H1 (cell line): Measurements from ENCODE around the gene DDX5. TPM values are rescaled to one million over a fixed set of nuclear protein-coding genes. Genes with fewer than 3 reads are reported as not detected.

Experiments used
- CTCF ChIA-PET: fragments of 300-600 bp; sonication (Branson Sonifier 250); formaldehyde crosslinking; loops from one replicate; lab custom pipeline; 2021; ENCODE audit not compliant: partially characterized antibody; lab: Charles Lee
- POLR2A ChIA-PET: fragments of 300-600 bp; sonication (Branson Sonifier 250); formaldehyde crosslinking; loops from one replicate; lab custom pipeline; 2021; ENCODE audit warnings: inconsistent platforms; ENCODE audit not compliant: partially characterized antibody; lab: Charles Lee
- DNase-seq, 2 experiments: peaks; one replicate each; pipeline versions ENCODE4 v3.0.0 to v3.0.0-alpha.2; 2010 to 2022; ENCODE audit warnings: low spot score in 2 of 2, low read depth in 1 of 2, mixed read lengths in 1 of 2
- FAIRE-seq: peaks from 2 replicates; lab custom pipeline; 2011; peaks lifted over from hg19 to GRCh38; lab: Jason Lieb, UNC
- H2AFZ ChIP-seq: 2 replicates; pipeline ENCODE4 v1.8.1; 2012; ENCODE audit warnings: low read length, inconsistent platforms
- H2AK5ac ChIP-seq: 2 replicates; pipeline ENCODE4 v1.6.1; 2013; ENCODE audit warnings: low read depth, low read length
- H2BK120ac ChIP-seq: replicated peaks from 2 replicates; pipeline ENCODE3; 2013; ENCODE audit warnings: low read depth, low read length, inconsistent platforms
- H2BK12ac ChIP-seq: 2 replicates; pipeline ENCODE4 v1.6.1; 2013; ENCODE audit warnings: low read depth, low read length
- H2BK15ac ChIP-seq: 2 replicates; pipeline ENCODE4 v1.6.1; 2013; ENCODE audit warnings: low read length
- H2BK20ac ChIP-seq: 2 replicates; pipeline ENCODE4 v1.6.1; 2013; ENCODE audit warnings: low read length
- H2BK5ac ChIP-seq: 2 replicates; pipeline ENCODE4 v1.6.1; 2013; ENCODE audit warnings: low read depth, low read length
- H3K14ac ChIP-seq: 2 replicates; pipeline ENCODE4 v1.6.1; 2013; ENCODE audit warnings: inconsistent platforms; ENCODE audit not compliant: insufficient read length
- H3K18ac ChIP-seq: 2 replicates; pipeline ENCODE4 v1.6.1; 2013; ENCODE audit warnings: low read length; ENCODE audit errors: extremely low read depth
- H3K23ac ChIP-seq: 2 replicates; pipeline ENCODE4 v1.6.1; 2013; ENCODE audit warnings: inconsistent platforms; ENCODE audit not compliant: insufficient read length
- H3K23me2 ChIP-seq: 2 replicates; pipeline ENCODE4 v1.6.1; 2013; ENCODE audit warnings: low read depth, low read length
- H3K27ac ChIP-seq: 2 replicates; pipeline ENCODE4 v1.6.1; 2011; ENCODE audit warnings: low read depth, low read length, inconsistent platforms
- H3K27me3 ChIP-seq, 4 experiments: replicated peaks in 1 of 4; 1 replicate in 1 of 4; 2 replicates in 3 of 4; pipeline versions ENCODE4 v1.6.1 to v1.8.1; 2011 to 2013; ENCODE audit warnings: low read length in 3 of 4, mild to moderate bottlenecking in 3 of 4, inconsistent platforms in 2 of 4, mixed read lengths in 2 of 4, moderate library complexity in 1 of 4; ENCODE audit not compliant: control insufficient read depth in 3 of 4, insufficient read depth in 3 of 4; ENCODE audit errors: extremely low read depth in 1 of 4
- H3K36me3 ChIP-seq, 4 experiments: 2 replicates each; pipeline versions ENCODE4 v1.6.1 to v1.8.1; 2011 to 2013; ENCODE audit warnings: mild to moderate bottlenecking in 4 of 4, low read length in 3 of 4, moderate library complexity in 2 of 4, control low read depth in 1 of 4, inconsistent platforms in 1 of 4; ENCODE audit not compliant: insufficient read depth in 4 of 4, control insufficient read depth in 2 of 4
- H3K4ac ChIP-seq: replicated peaks from 2 replicates; pipeline ENCODE3; 2013; ENCODE audit warnings: low read length, low read depth, mixed read lengths, inconsistent platforms; ENCODE audit not compliant: insufficient read length
- H3K4me1 ChIP-seq, 4 experiments: replicated peaks in 1 of 4; 1 replicate in 1 of 4; 2 replicates in 3 of 4; pipeline versions ENCODE4 v1.6.1 to v1.8.1; 2011 to 2013; ENCODE audit warnings: low read length in 3 of 4, inconsistent platforms in 2 of 4, mixed read lengths in 1 of 4; ENCODE audit not compliant: insufficient read depth in 4 of 4, control insufficient read depth in 3 of 4
- H3K4me2 ChIP-seq, 2 experiments: 2 replicates each; pipeline versions ENCODE4 v1.6.1 to v1.8.1; 2011 to 2013; ENCODE audit warnings: low read depth in 2 of 2, low read length in 2 of 2, control low read depth in 1 of 2, inconsistent platforms in 1 of 2, mild to moderate bottlenecking in 1 of 2; ENCODE audit not compliant: insufficient read depth in 1 of 2
- H3K4me3 ChIP-seq, 4 experiments: fragments of 200-600, 300-600 bp in 1 of 4; sonication (generic), shearing (Covaris generic), sonication (Bioruptor Twin) in 1 of 4; 2 replicates each; pipeline versions ENCODE4 v1.5.1 to v1.8.1; 2011 to 2016; ENCODE audit warnings: low read length in 4 of 4, low read depth in 3 of 4, control low read depth in 2 of 4, inconsistent platforms in 2 of 4, mild to moderate bottlenecking in 2 of 4, mixed read lengths in 1 of 4, moderate library complexity in 1 of 4; ENCODE audit not compliant: insufficient read depth in 2 of 4; ENCODE audit errors: extremely low read depth in 1 of 4
- H3K56ac ChIP-seq: replicated peaks from 2 replicates; pipeline ENCODE3; 2013; ENCODE audit warnings: low read depth, mild to moderate bottlenecking, mixed read lengths, low read length, inconsistent platforms; ENCODE audit not compliant: insufficient read length
- H3K79me1 ChIP-seq: 2 replicates; pipeline ENCODE4 v1.6.1; 2013; ENCODE audit warnings: low read depth, low read length, control low read depth
- H3K79me2 ChIP-seq, 2 experiments: 2 replicates each; pipeline versions ENCODE4 v1.6.1 to v1.8.1; 2012 to 2013; ENCODE audit warnings: low read length in 2 of 2, mild to moderate bottlenecking in 2 of 2, inconsistent platforms in 1 of 2; ENCODE audit not compliant: insufficient read depth in 2 of 2, control insufficient read depth in 1 of 2
- H3K9ac ChIP-seq, 4 experiments: replicated peaks in 1 of 4; 1 replicate in 1 of 4; 2 replicates in 3 of 4; pipeline versions ENCODE4 v1.6.1 to v1.8.1; 2011 to 2013; ENCODE audit warnings: low read depth in 3 of 4, low read length in 3 of 4, control low read depth in 2 of 4, mild to moderate bottlenecking in 2 of 4, moderate library complexity in 2 of 4, inconsistent platforms in 1 of 4; ENCODE audit errors: extremely low read depth in 1 of 4
- H3K9me3 ChIP-seq, 2 experiments: 2 replicates each; pipeline versions ENCODE4 v1.6.1 to v1.8.1; 2012 to 2013; ENCODE audit warnings: mild to moderate bottlenecking in 2 of 2, moderate library complexity in 2 of 2, control low read depth in 1 of 2, inconsistent platforms in 1 of 2, low read depth in 1 of 2, low read length in 1 of 2, mixed read lengths in 1 of 2; ENCODE audit not compliant: insufficient read depth in 2 of 2
- H4K20me1 ChIP-seq, 2 experiments: replicated peaks in 1 of 2; 2 replicates each; pipeline versions ENCODE3 to v1.8.1; 2011 to 2013; ENCODE audit warnings: inconsistent platforms in 2 of 2, low read length in 2 of 2, mild to moderate bottlenecking in 1 of 2; ENCODE audit not compliant: insufficient read depth in 2 of 2, control insufficient read depth in 1 of 2
- H4K5ac ChIP-seq: 2 replicates; pipeline ENCODE4 v1.6.1; 2013; ENCODE audit warnings: low read length, low read depth, mixed read lengths, inconsistent platforms; ENCODE audit not compliant: insufficient read length
- H4K8ac ChIP-seq: 2 replicates; pipeline ENCODE4 v1.8.0; 2013; ENCODE audit warnings: mild to moderate bottlenecking, moderate library complexity, low read length, inconsistent platforms; ENCODE audit not compliant: insufficient read depth; ENCODE audit errors: extremely low read depth
- H4K91ac ChIP-seq: replicated peaks from 2 replicates; pipeline ENCODE3; 2013; ENCODE audit warnings: low read length, mixed read lengths, inconsistent platforms; ENCODE audit not compliant: insufficient read length
- ATF2 ChIP-seq: IDR thresholded peaks from 2 replicates; pipeline ENCODE4 v1.6.1; 2012; ENCODE audit warnings: low read length, inconsistent platforms
- KDM1A ChIP-seq: fragments of 200-600, 300-600 bp; sonication (generic); IDR thresholded peaks from 2 replicates; pipeline ENCODE4 v1.7.1; 2016; ENCODE audit warnings: mild to moderate bottlenecking, low read length, borderline replicate concordance
- MAFK ChIP-seq: IDR thresholded peaks from 2 replicates; pipeline ENCODE4 v1.6.1; 2012; ENCODE audit warnings: low read depth, mild to moderate bottlenecking, improper control_type of control experiment, low read length
- NANOG ChIP-seq: IDR thresholded peaks from 2 replicates; pipeline ENCODE4 v1.6.1; 2011; ENCODE audit warnings: low read length, low read depth, mild to moderate bottlenecking, inconsistent platforms; ENCODE audit not compliant: insufficient read depth, poor library complexity, severe bottlenecking
- NRF1 ChIP-seq: IDR thresholded peaks from 2 replicates; pipeline ENCODE4 v1.6.1; 2011; ENCODE audit warnings: mild to moderate bottlenecking, low read depth, low read length, improper control_type of control experiment
- POLR2A ChIP-seq, 2 experiments: IDR thresholded peaks; 1 replicate in 1 of 2; 2 replicates in 1 of 2; pipeline ENCODE4 v1.6.1; 2011; ENCODE audit warnings: low read depth in 2 of 2, low read length in 2 of 2, mild to moderate bottlenecking in 2 of 2; ENCODE audit errors: control extremely low read depth in 1 of 2
- POU5F1 ChIP-seq: IDR thresholded peaks from 2 replicates; pipeline ENCODE4 v1.6.1; 2011; ENCODE audit warnings: low read depth, mild to moderate bottlenecking, low read length, moderate library complexity
- RBBP5 ChIP-seq: IDR thresholded peaks from 2 replicates; pipeline ENCODE4 v1.7.1; 2012; ENCODE audit warnings: low read depth, mild to moderate bottlenecking, inconsistent platforms, low read length, moderate library complexity, borderline replicate concordance
- SIX5 ChIP-seq: IDR thresholded peaks from 2 replicates; pipeline ENCODE4 v1.6.1; 2011; ENCODE audit warnings: mild to moderate bottlenecking, low read depth, low read length
- TEAD4 ChIP-seq: IDR thresholded peaks from 2 replicates; pipeline ENCODE4 v1.6.1; 2012; ENCODE audit warnings: low read depth, low read length, inconsistent platforms, mixed read lengths
- WGBS, 2 experiments: shearing (Covaris generic) in 1 of 2; methylation state at CpG; one replicate each; pipeline versions ENCODE4 v1.1.6 to v1.1.7; 2013 to 2015; ENCODE audit warnings: low lambda C conversion rate in 2 of 2, mixed read lengths in 2 of 2, inconsistent platforms in 1 of 2, low coverage in 1 of 2, missing lambda C conversion rate in 1 of 2; ENCODE audit not compliant: insufficient replicate concordance in 2 of 2, insufficient coverage in 1 of 2, insufficient read length in 1 of 2; ENCODE audit errors: extremely low coverage in 1 of 2, missing lambda C conversion rate in 1 of 2; 5-methylcytosine and 5-hydroxymethylcytosine counted together
- polyA plus RNA-seq, 7 experiments: library from polyadenylated mRNA; depleted of rRNA in 3 of 7; stranded (reverse) in 5 of 7; unstranded in 2 of 7; fragments of >200 nt in 5 of 7; fragments of 200-250 nt in 2 of 7; gene quantifications; 1 replicate in 5 of 7; 2 replicates in 1 of 7; 4 replicates in 1 of 7; pipeline versions ENCODE4 v1.2.1 to v1.2.3, GENCODE V29; 2011 to 2013; ENCODE audit warnings: missing spikeins in 2 of 7, mixed read lengths in 2 of 7
- total RNA-seq: library from RNA; stranded (reverse); fragmentation: NEBNext Ultra II Directional; extraction: Animal tissue kit (Norgen Biotek cat#: 25700); gene quantifications from 2 replicates; pipeline ENCODE4 v1.2.1, GENCODE V29; 2021

DDX5 gene
- total and polyA plus RNA-seq, 2 of the 8 experiments (the other 6 are each of a cell fraction or from before 2014, with no cell fraction given) = 572 to 591 TPM

GRCh38 chr17:64498308-64499203 lies 7.5 kb downstream of the DDX5 start:
- DNase-seq (no peak), FAIRE-seq (no peak)
- POLR2A ChIA-PET = interaction anchor here (0.6 to 11.8 kb wide), 27 partner anchors 6 to 724 kb away, joined by 3 to 320 read pairs (median 5); partner anchors contain the start of genes CEP95, DDX5 and SMURF2
- peaks cover 11 to 17% of the 10 kb centered on the region in 2 experiments for H4K20me1 ChIP-seq
- H2AFZ ChIP-seq = no peak overlapping the region
- H4K8ac ChIP-seq = no peak overlapping the region
- peaks cover 10 to 65% of the 10 kb centered on the region in 2 experiments for H3K79me2 ChIP-seq
- no peak overlapping the region for H3K27ac ChIP-seq
- H3K9ac ChIP-seq = no peak overlapping the region
- peaks cover 6% of the 10 kb centered on the region for H3K79me1 ChIP-seq
- no peaks in the 10 kb centered on the region for H3K9me3 ChIP-seq
- peak overlapping the region in 1 of 4 experiments; percentile 70; a peak in 2 of 8 replicates for H3K4me3 ChIP-seq
- no peak overlapping the region for H3K4ac ChIP-seq
- peaks cover 6% of the 10 kb centered on the region for H3K23me2 ChIP-seq
- H2BK12ac ChIP-seq = no peak overlapping the region
- no peak overlapping the region for H3K23ac ChIP-seq
- CTCF ChIA-PET = interaction anchor here (0.8 to 4.6 kb wide), 5 partner anchors 12 to 470 kb away, joined by 3 to 29 read pairs (median 3); no protein-coding TSS in a partner anchor
- no peak overlapping the region for H3K18ac ChIP-seq
- WGBS, 2 experiments = 85% methylated on average over 7 of the region's 7 CpGs; no CpG with 5 or more reads in 1 of the 2 experiments
- no peak overlapping the region for H3K56ac ChIP-seq
- peaks cover 0 to 7% (median 3%) of the 10 kb centered on the region in 4 experiments; a peak in 5 of 7 replicates for H3K4me1 ChIP-seq
- H2BK20ac ChIP-seq = no peak overlapping the region
- H2BK5ac ChIP-seq = no peak overlapping the region
- no peak overlapping the region for H4K5ac ChIP-seq
- H2BK120ac ChIP-seq = no peak overlapping the region
- no peak overlapping the region for H2AK5ac ChIP-seq
- H3K36me3 ChIP-seq = peaks cover 40 to 59% (median 45%) of the 10 kb centered on the region in 4 experiments
- no peak overlapping the region for H2BK15ac ChIP-seq
- peak overlapping the region in 1 of 2 experiments; percentile 92; a peak in 3 of 4 replicates for H3K4me2 ChIP-seq
- no peak overlapping the region for H3K14ac ChIP-seq
- no peaks in the 10 kb centered on the region for H3K27me3 ChIP-seq
- no peak overlapping the region for H4K91ac ChIP-seq
- no peak for TF ChIP-seq NANOG
- no peak for TF ChIP-seq MAFK
- no peak; the same call in 1 of the 2 replicates for TF ChIP-seq ATF2
- TF ChIP-seq TEAD4 = no peak
- no peak for TF ChIP-seq NRF1
- no peak for TF ChIP-seq SIX5
- TF ChIP-seq POU5F1 = no peak
- peak; percentile 67 to 88 for TF ChIP-seq POLR2A (IDR thresholded peaks at IDR 0.05; ENCODE audit: control extremely low read depth in 1 of 2, low read depth in 2 of 2, low read length in 2 of 2)
- no peak for TF ChIP-seq RBBP5
- TF ChIP-seq KDM1A = no peak
